Sigmoid colon (tissue), 7 donors: ENCODE results near the gene RBM6. TPM values are rescaled to one million over a fixed set of nuclear protein-coding genes. Genes with fewer than 3 reads are reported as not detected.
"Not testable (repeated sequence)": the region's sequence is repeated elsewhere in the genome, so short reads cannot be mapped to it uniquely, and the experiment has no call there.

Source experiments
- DNase-seq: peaks from one replicate; pipeline ENCODE4 v3.0.0-alpha.2; 2019
- H3K27ac ChIP-seq, 4 donors: fragments of 200-600 bp; sonication (generic); one replicate each; pipeline ENCODE4 v1.5.1; 2016 to 2019; ENCODE audit warnings: mild to moderate bottlenecking in 1 of 4
- H3K27me3 ChIP-seq, 3 donors: fragments of 200-600 bp; sonication (generic); one replicate each; pipeline ENCODE4 v1.5.1; 2019; ENCODE audit warnings: mild to moderate bottlenecking in 1 of 3
- H3K36me3 ChIP-seq, 4 donors: fragments of 200-600 bp; sonication (generic); one replicate each; pipeline ENCODE4 v1.5.1; 2016 to 2019
- H3K4me1 ChIP-seq, 4 donors: fragments of 200-600 bp; sonication (generic); one replicate each; pipeline ENCODE4 v1.5.1; 2017 to 2019
- H3K4me3 ChIP-seq, 4 donors: fragments of 200-600 bp; sonication (generic); one replicate each; pipeline ENCODE4 v1.5.1; 2017 to 2019; ENCODE audit warnings: mild to moderate bottlenecking in 2 of 4, moderate library complexity in 1 of 4
- H3K9me3 ChIP-seq, 4 donors: fragments of 200-600 bp in 3 of 4; sonication (generic) in 3 of 4; one replicate each; pipeline versions ENCODE4 v1.5.1 to v1.6.1; 2013 to 2019
- CTCF ChIP-seq, 4 experiments: fragments of 450-650 bp in 3 of 4; fragments of 200-600 bp in 1 of 4; IDR thresholded peaks; one replicate each; pipeline ENCODE4 v1.5.1; 2016 to 2019; ENCODE audit warnings: antibody characterized with exemption in 4 of 4, mild to moderate bottlenecking in 3 of 4, moderate library complexity in 2 of 4
- EP300 ChIP-seq, 4 donors: sonication (generic); formaldehyde crosslinking; IDR thresholded peaks; one replicate each; pipeline ENCODE4 v1.6.1; 2017; ENCODE audit warnings: antibody characterized with exemption in 4 of 4
- POLR2A ChIP-seq, 2 donors: fragments of 450-650 bp; IDR thresholded peaks; one replicate each; pipeline ENCODE4 v1.6.1; 2016; ENCODE audit warnings: antibody characterized with exemption in 2 of 2, mild to moderate bottlenecking in 2 of 2, moderate library complexity in 2 of 2
- POLR2AphosphoS5 ChIP-seq, 4 donors: sonication (generic); formaldehyde crosslinking; IDR thresholded peaks; one replicate each; pipeline ENCODE4 v1.6.1; 2017; ENCODE audit warnings: antibody characterized with exemption in 4 of 4
- WGBS, 2 donors: extraction: QIAGEN DNeasy Blood & Tissue Kit; methylation state at CpG; one replicate each; pipeline ENCODE4 v1.1.7; 2013; 5-methylcytosine and 5-hydroxymethylcytosine counted together
- intact Hi-C: fragments of 100-400 bp; cut with DNase I; formaldehyde crosslinking; loops from one replicate; pipeline ENCODE4 v1.15.1; 2023
- polyA plus RNA-seq, 3 donors: library from polyadenylated mRNA; stranded (reverse); fragments of 200-250 nt; gene quantifications; one replicate each; pipeline ENCODE4 v1.2.3, GENCODE V29; 2013
- total RNA-seq, 4 donors: library from RNA; depleted of rRNA; stranded (reverse); fragments of >200 nt; gene quantifications; one replicate each; pipeline ENCODE4 v1.1.0, GENCODE V29; 2016
- donor health status: healthy with polysubstance abuse.
- donor health status: Bipolar disorder and iron deficiency.
- donor health status: healthy.

The RBM6 gene
- total and polyA plus RNA-seq, 7 donors, result 13.6 to 215 (median 78.0) TPM

GRCh38 chr3:49903451-49904424 is 36.2 kb upstream of the RBM6 start, which contains the start of gene MST1R:
Gene MST1R, minus strand, starts transcription at chr3:49903873. Its CDS starts 264 bp downstream, at chr3:49903609.
- intact Hi-C loops, result loop anchor here (5.0 kb wide), 1 partner anchor 201 kb away; no protein-coding TSS in a partner anchor
- Histone ChIP-seq H3K27ac (peak within 1 kb of the TSS; percentile 22 to 64 (median 57)), H3K27me3 (no peaks in the 10 kb centered on the region), H3K9me3 (no peaks in the 10 kb centered on the region), H3K36me3 (peaks cover 0 to under 1% (median 0%) of the 10 kb centered on the region in 4 donors), H3K4me1 (peaks cover 0 to 44% (median 22%) of the 10 kb centered on the region in 4 donors), H3K4me3 (peak within 1 kb of the TSS; percentile 18 to 46 (median 44))
- TF ChIP-seq POLR2A (IDR thresholded peaks at IDR 0.05) (peak in 1 of 2 donors; percentile 42), POLR2AphosphoS5 (IDR thresholded peaks at IDR 0.05) (peak in 1 of 4 donors; percentile 48), CTCF (IDR thresholded peaks at IDR 0.05) (no peak), EP300 (IDR thresholded peaks at IDR 0.05) (no peak)
- 14 to 31% methylated on average over 65 of the region's 65 CpGs for WGBS, 2 donors
- peak; percentile 84 for DNase-seq

DNA sequence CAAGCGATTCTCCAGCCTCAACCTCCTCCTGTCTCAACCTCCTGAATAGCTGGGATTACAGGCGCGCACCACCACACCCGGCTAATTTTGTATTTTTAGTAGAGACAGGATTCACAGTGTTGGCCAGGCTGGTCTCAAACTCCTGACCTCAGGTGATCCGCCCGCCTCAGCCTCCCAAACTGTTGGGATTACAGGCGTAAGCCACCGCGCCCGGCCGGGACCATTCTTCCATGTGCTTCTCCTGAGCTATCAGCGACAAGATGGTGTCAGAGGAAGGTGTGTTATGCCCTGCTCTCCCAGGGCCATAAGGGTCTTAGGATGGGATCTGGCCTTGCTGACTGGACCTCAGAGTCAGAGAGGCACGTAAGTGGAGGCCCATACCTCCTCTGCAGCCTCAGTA is 35.5 kb upstream of the RBM6 start:
- DNase-seq, H3K27me3 ChIP-seq, H3K9me3 ChIP-seq, H3K36me3 ChIP-seq: not testable (repeated sequence)
- WGBS, 2 donors, result 91 to 94% methylated on average over 13 of the region's 13 CpGs
- Histone ChIP-seq H3K4me1 (peaks cover 0 to 44% (median 22%) of the 10 kb centered on the region in 4 donors), H3K4me3 (peak overlapping the region in 1 of 4 donors; percentile 42), H3K27ac (peak overlapping the region; percentile 22 to 64 (median 57))
- intact Hi-C loops, result loop anchor here (5.0 kb wide), 1 partner anchor 202 kb away; no protein-coding TSS in a partner anchor

DNA sequence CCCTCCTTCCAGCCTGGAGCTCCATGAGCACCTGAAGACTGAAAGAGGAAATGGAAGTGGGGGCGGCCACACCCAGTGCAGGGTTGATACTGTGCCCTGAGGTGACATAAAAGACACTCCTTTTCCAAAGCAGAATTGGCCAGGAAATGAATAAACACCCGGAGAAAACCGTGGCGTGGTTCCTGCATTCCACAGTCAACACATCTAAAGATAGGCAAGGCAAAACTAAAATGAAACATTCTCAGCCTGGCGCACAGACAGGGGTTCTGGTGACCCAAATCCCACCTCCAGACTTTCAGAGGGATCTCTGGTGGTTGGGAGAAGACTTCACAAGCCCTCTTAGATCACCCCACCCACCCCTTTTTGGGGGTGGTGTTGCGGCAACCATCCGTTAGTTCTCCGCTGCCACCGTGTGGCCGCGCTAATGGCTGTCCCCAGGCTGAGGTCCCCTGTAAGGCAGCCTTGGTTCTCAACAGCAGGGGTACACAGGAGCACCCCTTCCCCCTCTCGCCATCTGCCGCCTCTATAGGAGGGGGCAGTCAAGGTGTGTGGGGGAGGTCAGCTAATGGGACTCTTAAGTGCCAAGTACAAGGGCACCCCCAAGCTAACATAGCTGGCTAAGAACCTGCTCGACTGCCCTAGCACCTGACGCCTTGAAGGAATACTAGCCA is 33.7 kb upstream of the RBM6 start:
- intact Hi-C loops, result loop anchor here (1.0 kb wide), 1 partner anchor 104 kb away; no protein-coding TSS in a partner anchor
- Histone ChIP-seq H3K27ac (peak overlapping the region; percentile 32 to 61 (median 46)), H3K4me1 (peaks cover 0 to 34% (median 22%) of the 10 kb centered on the region in 4 donors), H3K27me3 (no peaks in the 10 kb centered on the region), H3K4me3 (peak overlapping the region in 3 of 4 donors; percentile 30 to 38 (median 35)), H3K9me3 (no peaks in the 10 kb centered on the region), H3K36me3 (peaks cover 0 to 22% (median 15%) of the 10 kb centered on the region in 4 donors)
- TF ChIP-seq POLR2A (IDR thresholded peaks at IDR 0.05) (no peak), CTCF (IDR thresholded peaks at IDR 0.05) (peak; percentile 24 to 80 (median 58)), EP300 (IDR thresholded peaks at IDR 0.05) (no peak), POLR2AphosphoS5 (IDR thresholded peaks at IDR 0.05) (peak in 1 of 4 donors; percentile 18)
- no peak for DNase-seq
- 4 to 16% methylated on average over 15 of the region's 15 CpGs for WGBS, 2 donors

DNA sequence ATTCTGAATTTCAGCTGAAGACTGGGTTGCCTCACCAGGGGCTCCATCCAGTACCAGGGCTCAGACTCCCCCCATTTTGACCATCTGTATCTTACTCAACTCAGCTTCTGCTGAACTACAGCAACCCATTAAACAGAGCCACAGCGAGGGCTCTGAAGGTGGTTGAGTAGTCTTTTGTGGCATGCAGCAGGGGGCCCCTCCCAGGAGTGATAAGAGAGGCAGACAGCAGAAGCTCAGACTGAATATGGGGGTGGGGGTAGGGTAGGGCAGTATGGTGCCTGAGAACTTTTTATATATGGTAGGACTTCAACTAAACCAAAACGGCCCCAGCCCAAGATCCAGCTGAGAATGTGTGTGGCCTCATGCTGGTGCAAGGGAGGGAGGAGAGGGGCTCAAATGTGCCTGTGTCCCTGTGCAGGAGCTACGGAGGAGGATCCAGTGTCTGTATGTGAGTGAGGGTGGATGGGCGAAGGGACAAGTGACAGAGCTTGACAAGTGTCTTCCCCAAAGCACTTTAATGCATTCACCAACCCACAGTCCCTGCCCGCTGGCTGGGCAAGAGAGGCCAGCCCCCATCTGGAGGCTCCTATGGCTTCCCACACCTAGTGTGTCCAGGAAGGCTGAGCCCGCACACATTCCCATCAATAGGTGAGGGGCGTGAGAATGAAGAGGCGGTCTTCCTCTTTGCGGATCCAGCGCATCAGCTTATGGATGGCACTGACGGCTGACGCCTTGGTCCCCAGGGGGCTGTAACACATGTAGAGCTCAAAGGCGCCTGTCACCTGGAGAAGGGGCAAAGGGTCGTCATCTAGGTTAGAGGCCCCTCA is 31.4 kb upstream of the RBM6 start:
- Histone ChIP-seq H3K36me3 (peaks cover 0 to 42% (median 15%) of the 10 kb centered on the region in 4 donors), H3K9me3 (no peaks in the 10 kb centered on the region), H3K4me3 (no peak overlapping the region), H3K27ac (no peak overlapping the region), H3K27me3 (no peaks in the 10 kb centered on the region), H3K4me1 (peaks cover 0 to 23% (median 17%) of the 10 kb centered on the region in 4 donors)
- WGBS, 2 donors, result 95 to 96% methylated on average over 14 of the region's 14 CpGs
- no peak for DNase-seq
- TF ChIP-seq CTCF (IDR thresholded peaks at IDR 0.05) (no peak), POLR2A (IDR thresholded peaks at IDR 0.05) (no peak), POLR2AphosphoS5 (IDR thresholded peaks at IDR 0.05) (no peak), EP300 (IDR thresholded peaks at IDR 0.05) (no peak)
- intact Hi-C loops, result no loop called here
